NB4 (cell line): Measurements from ENCODE around the gene KCNIP4.

Source experiments
- DNase-seq: peaks from one replicate; pipeline ENCODE4 v3.0.0; 2010; ENCODE audit warnings: low read depth
- H3K4me3 ChIP-seq: one replicate; pipeline ENCODE4 v1.5.1; 2011; ENCODE audit warnings: mild to moderate bottlenecking, low read depth, low read length, moderate library complexity
- CTCF ChIP-seq: IDR thresholded peaks from one replicate; pipeline ENCODE4 v1.5.1; 2012; ENCODE audit warnings: low read depth, low read length
- MYC ChIP-seq: IDR thresholded peaks from 2 replicates; pipeline ENCODE4 v1.6.1; 2011; ENCODE audit warnings: low read depth, low read length
- POLR2A ChIP-seq: IDR thresholded peaks from 2 replicates; pipeline ENCODE4 v1.6.1; 2011; ENCODE audit warnings: mild to moderate bottlenecking; ENCODE audit not compliant: insufficient read length; ENCODE audit errors: extremely low read depth
- TF ChIP-seq, protein P1 (sequence below): IDR thresholded peaks from 2 replicates; pipeline ENCODE4 v1.6.1; 2011; ENCODE audit warnings: low read depth, low read length

KCNIP4 gene

DNA sequence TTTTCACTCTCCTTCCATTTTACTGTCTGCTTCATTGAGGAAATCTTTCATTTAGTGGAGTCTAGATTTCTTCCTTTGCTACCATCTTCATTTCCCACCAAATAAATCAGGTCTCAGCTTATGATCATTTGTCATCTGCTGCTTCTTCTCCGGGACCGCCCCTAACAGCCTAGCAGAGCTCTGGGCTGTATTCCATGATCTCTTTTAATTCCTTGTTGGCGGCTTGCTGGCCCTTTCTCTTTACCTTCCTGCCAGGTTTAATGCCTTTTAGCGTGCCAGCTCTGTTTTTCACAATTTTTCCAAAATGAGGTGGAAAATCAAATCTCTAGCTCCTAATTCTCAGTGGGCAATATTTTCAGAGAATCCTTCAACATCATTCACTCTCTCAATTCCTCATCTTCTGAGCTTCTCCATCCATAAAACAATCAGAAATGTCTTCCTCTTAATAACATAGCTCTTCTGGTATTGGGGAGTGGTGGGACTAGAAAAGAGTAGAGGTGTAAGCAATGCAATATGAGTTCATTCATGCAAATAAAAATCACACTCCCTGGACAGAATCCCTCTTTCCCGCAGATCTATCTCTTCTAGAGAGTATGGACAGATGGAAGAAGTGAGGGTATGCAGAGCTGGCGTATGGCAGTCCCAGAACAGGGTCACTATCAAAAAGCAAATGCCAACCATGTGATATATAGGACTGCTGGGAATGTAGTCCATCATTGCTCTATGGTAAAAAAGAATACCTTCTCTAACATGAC is 491.3 kb downstream of the KCNIP4 start:
- no peak overlapping the region for H3K4me3 ChIP-seq
- no peak for DNase-seq
- TF ChIP-seq MYC: no peak
- TF ChIP-seq, protein P1, sequence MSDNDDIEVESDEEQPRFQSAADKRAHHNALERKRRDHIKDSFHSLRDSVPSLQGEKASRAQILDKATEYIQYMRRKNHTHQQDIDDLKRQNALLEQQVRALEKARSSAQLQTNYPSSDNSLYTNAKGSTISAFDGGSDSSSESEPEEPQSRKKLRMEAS: no peak
- no peak for TF ChIP-seq POLR2A
- no peak for TF ChIP-seq CTCF

GRCh38 chr4:21454831-21455230 is 493.7 kb downstream of the KCNIP4 start:
- no peak overlapping the region for H3K4me3 ChIP-seq
- TF ChIP-seq MYC (no peak), CTCF (no peak), POLR2A (no peak)
- TF ChIP-seq, protein P1: no peak
- DNase-seq: no peak

- no peak for DNase-seq
- TF ChIP-seq POLR2A (no peak), CTCF (no peak), MYC (no peak)
- TF ChIP-seq, protein P1: no peak
- H3K4me3 ChIP-seq: no peak overlapping the region
Observed at GRCh38 chr4:21454201-21454600, 494.4 kb downstream of the KCNIP4 start.

GRCh38 chr4:21452931-21453330 is 495.6 kb downstream of the KCNIP4 start:
- no peak for TF ChIP-seq CTCF
- TF ChIP-seq MYC: no peak
- TF ChIP-seq, protein P1: no peak
- no peak for DNase-seq
- H3K4me3 ChIP-seq: no peak overlapping the region

GRCh38 chr4:21451032-21451431 is 497.5 kb downstream of the KCNIP4 start:
- TF ChIP-seq, protein P1: no peak
- TF ChIP-seq CTCF (no peak), POLR2A (no peak), MYC (no peak)
- no peak overlapping the region for H3K4me3 ChIP-seq
- no peak for DNase-seq
